MM.1S (cell line): ENCODE measurements around the gene VEGFC.

Experiments
- DNase-seq: peaks from one replicate; pipeline ENCODE4 v3.0.0-alpha.2; 2015
- H2AFZ ChIP-seq: fragments of 300-600 bp; sonication (generic); 2 replicates; pipeline ENCODE4 v1.6.0; 2016; ENCODE audit warnings: antibody characterized with exemption, low read length
- H3F3A ChIP-seq: fragments of 300-600 bp; sonication (generic); 2 replicates; pipeline ENCODE4 v1.6.1; 2016; ENCODE audit warnings: mild to moderate bottlenecking, antibody characterized with exemption, low read length, moderate library complexity, mixed read lengths; ENCODE audit not compliant: insufficient read depth
- H3K27ac ChIP-seq: fragments of 300-600 bp; sonication (generic); 2 replicates; pipeline ENCODE4 v1.5.1; 2016; ENCODE audit warnings: mild to moderate bottlenecking, low read length
- H3K27me3 ChIP-seq: fragments of 300-600 bp; sonication (generic); replicated peaks from 2 replicates; pipeline ENCODE4 v1.6.0; 2016; ENCODE audit warnings: low read length; ENCODE audit not compliant: insufficient read depth
- H3K36me3 ChIP-seq: fragments of 300-600 bp; sonication (generic); replicated peaks from 2 replicates; pipeline ENCODE4 v1.6.1; 2016; ENCODE audit warnings: mild to moderate bottlenecking, low read length, mixed read lengths; ENCODE audit not compliant: insufficient read depth
- H3K4me1 ChIP-seq: fragments of 300-600 bp; sonication (generic); 2 replicates; pipeline ENCODE4 v1.6.1; 2016; ENCODE audit warnings: low read length, mixed read lengths
- H3K4me2 ChIP-seq: fragments of 300-600 bp; sonication (generic); 2 replicates; pipeline ENCODE4 v1.6.0; 2016; ENCODE audit warnings: low read depth, low read length
- H3K4me3 ChIP-seq: fragments of 300-600 bp; sonication (generic); 2 replicates; pipeline ENCODE4 v1.5.1; 2016; ENCODE audit warnings: low read length, mixed read lengths
- H3K79me2 ChIP-seq: fragments of 300-600 bp; sonication (generic); 2 replicates; pipeline ENCODE4 v1.6.1; 2016; ENCODE audit warnings: mixed run types, low read length, mixed read lengths
- H3K9ac ChIP-seq: fragments of 300-600 bp; sonication (generic); 2 replicates; pipeline ENCODE4 v1.6.1; 2016; ENCODE audit warnings: low read length, mixed read lengths
- H3K9me2 ChIP-seq: fragments of 300-600 bp; sonication (generic); replicated peaks from 2 replicates; pipeline ENCODE4 v1.6.1; 2016; ENCODE audit warnings: mild to moderate bottlenecking, low read length, mixed read lengths; ENCODE audit not compliant: insufficient read depth
- H3K9me3 ChIP-seq: fragments of 300-600 bp; sonication (generic); replicated peaks from 2 replicates; pipeline ENCODE4 v1.6.1; 2016; ENCODE audit warnings: mild to moderate bottlenecking, low read length, mixed read lengths; ENCODE audit not compliant: insufficient read depth
- H4K20me1 ChIP-seq: fragments of 300-600 bp; sonication (generic); 2 replicates; pipeline ENCODE4 v1.6.1; 2016; ENCODE audit warnings: mild to moderate bottlenecking, low read length, moderate library complexity, mixed read lengths; ENCODE audit not compliant: insufficient read depth
- EZH2 ChIP-seq: fragments of 300-600 bp; sonication (generic); optimal IDR thresholded peaks from 2 replicates; pipeline ENCODE3; 2017; ENCODE audit warnings: low read depth, mild to moderate bottlenecking, antibody characterized with exemption, low read length, mixed read lengths
- EZH2phosphoT487 ChIP-seq: fragments of 300-600 bp; sonication (generic); IDR thresholded peaks from 2 replicates; pipeline ENCODE4 v1.6.1; 2018; ENCODE audit warnings: antibody characterized with exemption, low read length
- TF ChIP-seq, protein P1 (sequence below): fragments of 300-600 bp; sonication (generic); IDR thresholded peaks from 2 replicates; pipeline ENCODE4 v1.5.1; 2016; ENCODE audit warnings: antibody characterized with exemption, low read length, mixed read lengths

Gene VEGFC

DNA sequence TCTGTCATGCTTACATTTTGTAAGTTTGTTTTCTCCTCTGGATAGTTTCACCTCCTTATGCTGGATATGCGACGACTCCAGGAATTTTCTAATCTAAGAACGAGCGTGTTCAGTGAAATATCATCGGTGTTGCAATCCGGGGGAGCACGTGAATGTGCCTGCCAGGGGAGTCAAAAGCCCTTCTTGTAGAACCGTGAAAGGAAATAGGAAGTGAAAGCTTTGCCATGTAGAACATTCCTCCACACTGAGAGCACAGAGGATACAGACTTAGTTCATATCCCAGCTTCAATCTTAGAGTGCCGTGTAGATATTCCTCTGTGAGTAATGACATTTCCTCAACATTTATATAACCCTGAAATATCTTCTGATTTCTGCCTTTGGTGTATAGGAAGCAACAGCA lies 121.2 kb downstream of the VEGFC start:
- Histone ChIP-seq H2AFZ (no peak overlapping the region), H3K27me3 (no peaks in the 10 kb centered on the region), H3K9me3 (no peaks in the 10 kb centered on the region; the same call in 1 of the 2 replicates), H3K4me3 (no peak overlapping the region), H3K27ac (no peak overlapping the region), H3K4me2 (no peak overlapping the region), H3K4me1 (no peaks in the 10 kb centered on the region), H3K9me2 (no peaks in the 10 kb centered on the region), H3K36me3 (no peaks in the 10 kb centered on the region), H3K79me2 (no peaks in the 10 kb centered on the region), H3F3A (no peaks in the 10 kb centered on the region), H3K9ac (no peak overlapping the region), H4K20me1 (no peaks in the 10 kb centered on the region)
- DNase-seq: no peak
- TF ChIP-seq EZH2 (no peak), EZH2phosphoT487 (no peak)
- TF ChIP-seq, protein P1, sequence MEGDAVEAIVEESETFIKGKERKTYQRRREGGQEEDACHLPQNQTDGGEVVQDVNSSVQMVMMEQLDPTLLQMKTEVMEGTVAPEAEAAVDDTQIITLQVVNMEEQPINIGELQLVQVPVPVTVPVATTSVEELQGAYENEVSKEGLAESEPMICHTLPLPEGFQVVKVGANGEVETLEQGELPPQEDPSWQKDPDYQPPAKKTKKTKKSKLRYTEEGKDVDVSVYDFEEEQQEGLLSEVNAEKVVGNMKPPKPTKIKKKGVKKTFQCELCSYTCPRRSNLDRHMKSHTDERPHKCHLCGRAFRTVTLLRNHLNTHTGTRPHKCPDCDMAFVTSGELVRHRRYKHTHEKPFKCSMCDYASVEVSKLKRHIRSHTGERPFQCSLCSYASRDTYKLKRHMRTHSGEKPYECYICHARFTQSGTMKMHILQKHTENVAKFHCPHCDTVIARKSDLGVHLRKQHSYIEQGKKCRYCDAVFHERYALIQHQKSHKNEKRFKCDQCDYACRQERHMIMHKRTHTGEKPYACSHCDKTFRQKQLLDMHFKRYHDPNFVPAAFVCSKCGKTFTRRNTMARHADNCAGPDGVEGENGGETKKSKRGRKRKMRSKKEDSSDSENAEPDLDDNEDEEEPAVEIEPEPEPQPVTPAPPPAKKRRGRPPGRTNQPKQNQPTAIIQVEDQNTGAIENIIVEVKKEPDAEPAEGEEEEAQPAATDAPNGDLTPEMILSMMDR: no peak

DNA sequence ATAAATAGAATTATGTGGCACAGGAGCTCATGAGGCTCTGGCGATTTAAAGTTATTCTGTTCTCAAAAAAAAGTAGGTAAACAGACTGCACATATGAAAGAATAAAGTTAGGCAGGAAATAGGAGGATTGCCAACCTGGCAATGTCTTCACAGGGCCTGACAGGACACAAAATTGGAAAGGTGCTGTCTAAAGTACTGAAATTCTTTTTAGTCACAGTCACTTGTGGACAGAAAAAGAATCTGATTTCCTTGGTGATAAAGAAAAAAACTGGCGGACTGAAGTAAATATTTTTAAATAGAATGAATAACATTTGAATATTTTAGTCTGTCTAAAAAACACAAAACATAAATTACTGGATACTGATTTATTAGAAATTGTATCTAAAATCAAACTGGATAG lies 124.4 kb downstream of the VEGFC start:
- no peaks in the 10 kb centered on the region for H3K36me3 ChIP-seq
- no peaks in the 10 kb centered on the region for H3K9me2 ChIP-seq
- H3K9me3 ChIP-seq: no peaks in the 10 kb centered on the region; the same call in 1 of the 2 replicates
- H3K79me2 ChIP-seq: no peaks in the 10 kb centered on the region
- H3K4me1 ChIP-seq: no peaks in the 10 kb centered on the region
- no peaks in the 10 kb centered on the region for H3K27me3 ChIP-seq
- H3K4me3 ChIP-seq: no peak overlapping the region
- H4K20me1 ChIP-seq: no peaks in the 10 kb centered on the region
- H3K27ac ChIP-seq: no peak overlapping the region
- H3K9ac ChIP-seq: no peak overlapping the region
- no peak overlapping the region for H3K4me2 ChIP-seq
- no peak for TF ChIP-seq EZH2
- TF ChIP-seq, protein P1: no peak
- no peak for TF ChIP-seq EZH2phosphoT487
- no peak overlapping the region for H2AFZ ChIP-seq
- H3F3A ChIP-seq: no peaks in the 10 kb centered on the region
- no peak for DNase-seq

DNA sequence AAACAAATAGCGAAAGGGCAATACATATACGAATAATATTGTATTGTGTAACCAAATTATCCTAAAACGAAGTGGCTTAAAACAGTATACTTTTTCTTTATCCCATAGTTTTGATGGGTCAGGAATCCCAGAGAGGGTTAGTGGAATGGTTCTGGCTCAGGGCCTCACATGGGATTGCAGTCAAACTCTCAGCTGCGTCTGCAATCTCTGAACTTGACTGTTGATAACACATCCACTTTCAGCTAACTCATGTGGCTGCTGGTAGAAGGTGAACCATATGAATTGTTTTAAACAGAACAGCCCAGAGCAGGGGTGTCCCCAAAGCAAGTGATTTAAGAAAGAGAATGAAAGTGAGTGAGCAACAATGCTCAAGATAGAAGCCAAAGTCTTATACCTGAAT lies 127.8 kb downstream of the VEGFC start:
- Histone ChIP-seq H3K9me2 (no peaks in the 10 kb centered on the region), H3K79me2 (no peaks in the 10 kb centered on the region), H3K4me1 (no peaks in the 10 kb centered on the region), H3K9me3 (no peaks in the 10 kb centered on the region; the same call in 1 of the 2 replicates), H3K9ac (no peak overlapping the region), H3K27ac (no peak overlapping the region), H3K36me3 (no peaks in the 10 kb centered on the region), H3K27me3 (no peaks in the 10 kb centered on the region), H3K4me3 (no peak overlapping the region), H3F3A (no peaks in the 10 kb centered on the region), H2AFZ (no peak overlapping the region), H4K20me1 (no peaks in the 10 kb centered on the region), H3K4me2 (no peak overlapping the region)
- no peak for DNase-seq
- TF ChIP-seq EZH2 (no peak), EZH2phosphoT487 (no peak)
- TF ChIP-seq, protein P1: no peak
